Activated CD4-positive, alpha-beta T cell treated with anti-CD3 and anti-CD28 coated beads, Interleukin-2, amount 10 ng/mL, durations not matched to agents 7 days and 5 days (primary cell): ENCODE data around the gene MCCD1. TPM values are rescaled to one million over a fixed set of nuclear protein-coding genes. Genes with fewer than 3 reads are reported as not detected.
A peak's percentile ranks its signal among the peaks of the same experiment; 100 is the strongest.
"Not testable (repeated sequence)": the region's sequence is repeated elsewhere in the genome, so short reads cannot be mapped to it uniquely, and the experiment has no call there.

Source experiments
- CTCF ChIA-PET: fragments of 350-600 bp; sonication (Branson Sonifier 250); formaldehyde crosslinking; loops from one replicate; lab custom pipeline; 2021; ENCODE audit warnings: antibody characterized with exemption; lab: Charles Lee
- POLR2A ChIA-PET: fragments of 350-600 bp; sonication (Branson Sonifier 250); formaldehyde crosslinking; loops from one replicate; lab custom pipeline; 2021; ENCODE audit warnings: antibody characterized with exemption; lab: Charles Lee
- DNase-seq: peaks from one replicate; pipeline ENCODE4 v3.0.0-alpha.2; 2020
- H3K27ac Mint-ChIP-seq: one replicate; pipeline ENCODE4 v1.8.0; 2021; ENCODE audit warnings: mild to moderate bottlenecking, moderate library complexity, mixed read lengths
- H3K27me3 Mint-ChIP-seq: one replicate; pipeline ENCODE4 v1.8.0; 2021; ENCODE audit warnings: mixed read lengths
- H3K36me3 Mint-ChIP-seq: one replicate; pipeline ENCODE4 v1.8.0; 2021; ENCODE audit warnings: low read depth, mixed read lengths
- H3K4me1 Mint-ChIP-seq: one replicate; pipeline ENCODE4 v1.8.0; 2021; ENCODE audit warnings: mixed read lengths
- H3K4me3 Mint-ChIP-seq: one replicate; pipeline ENCODE4 v1.8.0; 2021; ENCODE audit warnings: mild to moderate bottlenecking, moderate library complexity, mixed read lengths
- H3K9me3 Mint-ChIP-seq: one replicate; pipeline ENCODE4 v1.8.0; 2021; ENCODE audit warnings: mixed read lengths
- total RNA-seq, 2 experiments: library from RNA; stranded (reverse); gene quantifications; one replicate each; pipeline ENCODE4 v1.2.3, GENCODE V29; 2021

MCCD1 gene
- total RNA-seq: not detected

GRCh38 chr6:31528821-31529328 is at the start of gene MCCD1:
MCCD1 (plus strand) TSS chr6:31528962; CDS start chr6:31529015, 53 bp downstream.
- H3K27ac Mint-ChIP-seq: no peak within 1 kb of the TSS
- CTCF ChIA-PET: interaction anchor here (1.0 to 2.7 kb wide), 3 partner anchors 10 to 12 kb away, joined by 3 to 14 read pairs (median 5); partner anchors contain the start of gene DDX39B

GRCh38 chr6:31479151-31479932 is 49.4 kb upstream of the MCCD1 start:
- DNase-seq: peak; percentile 3
- peaks cover 2% of the 10 kb centered on the region for H3K4me1 Mint-ChIP-seq
- no peak overlapping the region for H3K4me3 Mint-ChIP-seq
- POLR2A ChIA-PET: no interaction called here
- H3K36me3 Mint-ChIP-seq: peaks cover 2% of the 10 kb centered on the region
- CTCF ChIA-PET: no interaction called here
- no peaks in the 10 kb centered on the region for H3K9me3 Mint-ChIP-seq
- H3K27ac Mint-ChIP-seq: no peak overlapping the region
- H3K27me3 Mint-ChIP-seq: no peaks in the 10 kb centered on the region

More at GRCh38 chr6:31528821-31529328, at the start of gene MCCD1:
- Mint-ChIP-seq H3K27me3 (no peaks in the 10 kb centered on the region), H3K4me1 (peaks cover 6% of the 10 kb centered on the region), H3K9me3 (no peaks in the 10 kb centered on the region), H3K36me3 (peaks cover 39% of the 10 kb centered on the region), H3K4me3 (no peak within 1 kb of the TSS)
- no peak for DNase-seq
- POLR2A ChIA-PET: interaction anchor here (0.7 kb wide), 1 partner anchor 10 kb away, joined by 3 read pairs; no protein-coding TSS in a partner anchor

GRCh38 chr6:31479933-31480535 is 48.7 kb upstream of the MCCD1 start:
- H3K36me3 Mint-ChIP-seq: peaks cover 2% of the 10 kb centered on the region
- H3K9me3 Mint-ChIP-seq: no peaks in the 10 kb centered on the region
- ChIA-PET POLR2A (no interaction called here), CTCF (no interaction called here)
- H3K27me3 Mint-ChIP-seq: no peaks in the 10 kb centered on the region
- H3K27ac Mint-ChIP-seq: no peak overlapping the region
- H3K4me1 Mint-ChIP-seq: no peaks in the 10 kb centered on the region
- no peak overlapping the region for H3K4me3 Mint-ChIP-seq
- DNase-seq: peak; percentile 1

GRCh38 chr6:31480574-31480973 is 48.2 kb upstream of the MCCD1 start:
- no peaks in the 10 kb centered on the region for H3K9me3 Mint-ChIP-seq
- ChIA-PET POLR2A (no interaction called here), CTCF (no interaction called here)
- H3K4me3 Mint-ChIP-seq: no peak overlapping the region
- no peaks in the 10 kb centered on the region for H3K4me1 Mint-ChIP-seq
- H3K27me3 Mint-ChIP-seq: no peaks in the 10 kb centered on the region
- DNase-seq: no peak
- H3K27ac Mint-ChIP-seq: no peak overlapping the region
- no peaks in the 10 kb centered on the region for H3K36me3 Mint-ChIP-seq

- H3K27ac Mint-ChIP-seq: no peak overlapping the region
- POLR2A ChIA-PET: no interaction called here
- H3K27me3 Mint-ChIP-seq: no peaks in the 10 kb centered on the region
- no peaks in the 10 kb centered on the region for H3K9me3 Mint-ChIP-seq
- H3K36me3 Mint-ChIP-seq: no peaks in the 10 kb centered on the region
- CTCF ChIA-PET: interaction anchor here (0.6 to 0.7 kb wide), 2 partner anchors 10 to 15 kb away, joined by 3 to 5 read pairs; no protein-coding TSS in a partner anchor
- H3K4me1 Mint-ChIP-seq: peaks cover 10% of the 10 kb centered on the region
- no peak for DNase-seq
- H3K4me3 Mint-ChIP-seq: no peak overlapping the region
Measured at GRCh38 chr6:31483392-31483791, 45.4 kb upstream of the MCCD1 start.

GRCh38 chr6:31485055-31485454 is 43.7 kb upstream of the MCCD1 start:
- H3K4me3 Mint-ChIP-seq: no peak overlapping the region
- H3K4me1 Mint-ChIP-seq: peaks cover 17% of the 10 kb centered on the region
- DNase-seq: no peak
- CTCF ChIA-PET: no interaction called here
- POLR2A ChIA-PET: no interaction called here
- H3K36me3 Mint-ChIP-seq: peaks cover 8% of the 10 kb centered on the region
- no peaks in the 10 kb centered on the region for H3K9me3 Mint-ChIP-seq
- H3K27ac Mint-ChIP-seq: no peak overlapping the region
- H3K27me3 Mint-ChIP-seq: no peaks in the 10 kb centered on the region

- POLR2A ChIA-PET, H3K4me3 Mint-ChIP-seq, H3K27me3 Mint-ChIP-seq, CTCF ChIA-PET, H3K27ac Mint-ChIP-seq, DNase-seq, H3K9me3 Mint-ChIP-seq: not testable (repeated sequence)
- H3K4me1 Mint-ChIP-seq: peaks cover 25% of the 10 kb centered on the region
- H3K36me3 Mint-ChIP-seq: peaks cover 11% of the 10 kb centered on the region
Measured at GRCh38 chr6:31486065-31486837, 42.5 kb upstream of the MCCD1 start.

- H3K27ac Mint-ChIP-seq: not testable (repeated sequence)
- H3K36me3 Mint-ChIP-seq: peaks cover 15% of the 10 kb centered on the region
Measured at GRCh38 chr6:31487674-31488073, 41.1 kb upstream of the MCCD1 start.

GRCh38 chr6:31489086-31489485 is 39.7 kb upstream of the MCCD1 start:
- POLR2A ChIA-PET: no interaction called here
- Mint-ChIP-seq H3K36me3 (peaks cover 16% of the 10 kb centered on the region), H3K9me3 (no peaks in the 10 kb centered on the region), H3K27ac (no peak overlapping the region), H3K27me3 (no peaks in the 10 kb centered on the region), H3K4me3 (no peak overlapping the region), H3K4me1 (peaks cover 39% of the 10 kb centered on the region)
- DNase-seq: no peak
- CTCF ChIA-PET: no interaction called here

More at GRCh38 chr6:31487674-31488073, 41.1 kb upstream of the MCCD1 start:
- H3K4me3 Mint-ChIP-seq, H3K9me3 Mint-ChIP-seq, H3K27me3 Mint-ChIP-seq, CTCF ChIA-PET, POLR2A ChIA-PET, DNase-seq: not testable (repeated sequence)
- H3K4me1 Mint-ChIP-seq: peaks cover 37% of the 10 kb centered on the region

GRCh38 chr6:31490115-31490873 is 38.5 kb upstream of the MCCD1 start:
- no peak for DNase-seq
- no peak overlapping the region for H3K27ac Mint-ChIP-seq
- no peak overlapping the region for H3K4me3 Mint-ChIP-seq
- CTCF ChIA-PET: no interaction called here
- POLR2A ChIA-PET: no interaction called here
- H3K4me1 Mint-ChIP-seq: peaks cover 41% of the 10 kb centered on the region
- no peaks in the 10 kb centered on the region for H3K9me3 Mint-ChIP-seq
- peaks cover 18% of the 10 kb centered on the region for H3K36me3 Mint-ChIP-seq
- H3K27me3 Mint-ChIP-seq: no peaks in the 10 kb centered on the region

- peak overlapping the region; percentile 96 for H3K27ac Mint-ChIP-seq
- H3K36me3 Mint-ChIP-seq: peaks cover 28% of the 10 kb centered on the region
- CTCF ChIA-PET: interaction anchor here (0.6 to 1.3 kb wide), 3 partner anchors 10 to 830 kb away, joined by 3 to 4 read pairs (median 3); partner anchors contain the start of gene DDX39B
- H3K9me3 Mint-ChIP-seq, POLR2A ChIA-PET, DNase-seq, H3K27me3 Mint-ChIP-seq: not testable (repeated sequence)
- H3K4me3 Mint-ChIP-seq: peak overlapping the region; percentile 82
- peaks cover 51% of the 10 kb centered on the region for H3K4me1 Mint-ChIP-seq
Measured at GRCh38 chr6:31493550-31493874, 35.2 kb upstream of the MCCD1 start.
